Ovary (tissue), 9 donors: Measurements from ENCODE around the gene IL36B. TPM values are rescaled to one million over a fixed set of nuclear protein-coding genes. Genes with fewer than 3 reads are reported as not detected.

Experiments
- DNase-seq, 5 donors: peaks; one replicate each; pipeline ENCODE4 v3.0.0-alpha.2; 2019 to 2020
- H3K27ac ChIP-seq, 2 donors: fragments of 200-600 bp; one replicate each; pipeline versions ENCODE4 v1.5.1 to v1.8.0; 2019 to 2022
- H3K27me3 ChIP-seq: fragments of 200-600 bp; one replicate; pipeline ENCODE4 v1.8.0; 2022
- H3K36me3 ChIP-seq: fragments of 200-600 bp; sonication (generic); one replicate; pipeline ENCODE4 v1.5.1; 2019
- H3K4me1 ChIP-seq: one replicate; pipeline ENCODE4 v1.8.1; 2013; ENCODE audit warnings: mild to moderate bottlenecking, moderate library complexity; ENCODE audit not compliant: insufficient read depth
- H3K4me3 ChIP-seq: fragments of 200-600 bp; sonication (generic); one replicate; pipeline ENCODE4 v1.5.1; 2017
- H3K9me3 ChIP-seq, 2 donors: fragments of 200-600 bp in 1 of 2; sonication (generic) in 1 of 2; one replicate each; pipeline versions ENCODE4 v1.5.1 to v1.8.1; 2013 to 2019; ENCODE audit warnings: mild to moderate bottlenecking in 1 of 2, moderate library complexity in 1 of 2
- EP300 ChIP-seq: sonication (generic); formaldehyde crosslinking; IDR thresholded peaks from one replicate; pipeline ENCODE4 v1.6.1; 2017; ENCODE audit warnings: antibody characterized with exemption
- POLR2A ChIP-seq: fragments of 450-650 bp; IDR thresholded peaks from one replicate; pipeline ENCODE4 v1.6.1; 2017; ENCODE audit warnings: antibody characterized with exemption, mild to moderate bottlenecking, moderate library complexity
- WGBS, 3 donors: extraction: QIAGEN DNeasy Blood & Tissue Kit in 1 of 3; methylation state at CpG; one replicate each; pipeline versions ENCODE4 v1.1.5 to v1.1.7; 2013 to 2017; 5-methylcytosine and 5-hydroxymethylcytosine counted together
- intact Hi-C, 4 donors: fragments of 100-400 bp; cut with DNase I; formaldehyde crosslinking; loops; one replicate each; pipeline versions ENCODE4 v1.11.0 to v1.15.1; 2022 to 2023
- polyA plus RNA-seq, 2 donors: library from polyadenylated mRNA; stranded (reverse); fragments of 200-250 nt in 1 of 2; fragments of 350-450 nt in 1 of 2; fragmentation: Illumina TruSeq in 1 of 2; extraction: RNeasy Lipid Tissue Mini Kit (QIAGEN cat#74804) in 1 of 2; gene quantifications; one replicate each; pipeline ENCODE4 v1.2.3, GENCODE V29; 2013 to 2014
- total RNA-seq, 7 donors: library from RNA; depleted of rRNA in 2 of 7; stranded (reverse); fragments of >200 nt in 2 of 7; fragmentation: NEBNext Ultra II Directional in 3 of 7; extraction: Animal tissue kit (Norgen Biotek cat#: 25700) in 3 of 7; gene quantifications; one replicate each; pipeline versions ENCODE4 v1.1.0 to v1.2.4, GENCODE V29; 2016 to 2023
- TF ChIP-seq, protein P1 (sequence below), 3 donors: fragments of 450-650 bp in 2 of 3; fragments of 200-600 bp in 1 of 3; IDR thresholded peaks; one replicate each; pipeline versions ENCODE4 v1.5.1 to v1.8.0; 2016 to 2022; ENCODE audit warnings: antibody characterized with exemption in 3 of 3, mild to moderate bottlenecking in 1 of 3
- donor health status: DM: no; HTN: no; CAD: no; lungs with moderate emphysema.
- donor health status: DM: no; HTN: no; CAD: no.
- donor health status: Bipolar disorder and iron deficiency.
- donor health status: DM: yes; HTN: yes; CAD: no.
- donor health status: DM: no; HTN: no; CAD: no.
- donor health status: DM: yes; HTN: yes; CAD: no.

Gene IL36B
- total and polyA plus RNA-seq, 9 donors = not detected

GRCh38 chr2:113014067-113014466 is 38.6 kb downstream of the IL36B start:
- H3K4me1 ChIP-seq = no peaks in the 10 kb centered on the region
- H3K4me3 ChIP-seq = no peak overlapping the region
- intact Hi-C loops = no loop called here
- no peak overlapping the region for H3K27ac ChIP-seq
- no peaks in the 10 kb centered on the region for H3K9me3 ChIP-seq
- H3K36me3 ChIP-seq = no peaks in the 10 kb centered on the region
- H3K27me3 ChIP-seq = no peaks in the 10 kb centered on the region
- TF ChIP-seq, protein P1, sequence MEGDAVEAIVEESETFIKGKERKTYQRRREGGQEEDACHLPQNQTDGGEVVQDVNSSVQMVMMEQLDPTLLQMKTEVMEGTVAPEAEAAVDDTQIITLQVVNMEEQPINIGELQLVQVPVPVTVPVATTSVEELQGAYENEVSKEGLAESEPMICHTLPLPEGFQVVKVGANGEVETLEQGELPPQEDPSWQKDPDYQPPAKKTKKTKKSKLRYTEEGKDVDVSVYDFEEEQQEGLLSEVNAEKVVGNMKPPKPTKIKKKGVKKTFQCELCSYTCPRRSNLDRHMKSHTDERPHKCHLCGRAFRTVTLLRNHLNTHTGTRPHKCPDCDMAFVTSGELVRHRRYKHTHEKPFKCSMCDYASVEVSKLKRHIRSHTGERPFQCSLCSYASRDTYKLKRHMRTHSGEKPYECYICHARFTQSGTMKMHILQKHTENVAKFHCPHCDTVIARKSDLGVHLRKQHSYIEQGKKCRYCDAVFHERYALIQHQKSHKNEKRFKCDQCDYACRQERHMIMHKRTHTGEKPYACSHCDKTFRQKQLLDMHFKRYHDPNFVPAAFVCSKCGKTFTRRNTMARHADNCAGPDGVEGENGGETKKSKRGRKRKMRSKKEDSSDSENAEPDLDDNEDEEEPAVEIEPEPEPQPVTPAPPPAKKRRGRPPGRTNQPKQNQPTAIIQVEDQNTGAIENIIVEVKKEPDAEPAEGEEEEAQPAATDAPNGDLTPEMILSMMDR (IDR thresholded peaks at IDR 0.05) = no peak
- TF ChIP-seq EP300 = no peak
- 86 to 96% (median 95%) methylated on average over 2 of the region's 2 CpGs for WGBS, 3 donors
- DNase-seq = no peak

GRCh38 chr2:113013336-113013661 is 39.4 kb downstream of the IL36B start:
- intact Hi-C loops = no loop called here
- H3K4me3 ChIP-seq = no peak overlapping the region
- no peaks in the 10 kb centered on the region for H3K36me3 ChIP-seq
- 67 to 73% (median 72%) methylated on average over 3 of the region's 3 CpGs for WGBS, 3 donors
- no peak for TF ChIP-seq EP300
- DNase-seq = no peak
- H3K27me3 ChIP-seq = no peaks in the 10 kb centered on the region
- no peaks in the 10 kb centered on the region for H3K4me1 ChIP-seq
- no peak overlapping the region for H3K27ac ChIP-seq
- H3K9me3 ChIP-seq = no peaks in the 10 kb centered on the region

GRCh38 chr2:113012436-113013335 is 40.0 kb downstream of the IL36B start:
- H3K36me3 ChIP-seq = no peaks in the 10 kb centered on the region
- no peak for DNase-seq
- H3K4me3 ChIP-seq = no peak overlapping the region
- H3K9me3 ChIP-seq = no peaks in the 10 kb centered on the region
- H3K27ac ChIP-seq = no peak overlapping the region
- TF ChIP-seq, protein P1 (IDR thresholded peaks at IDR 0.05) = no peak
- TF ChIP-seq POLR2A = no peak
- no peak for TF ChIP-seq EP300
- WGBS, 3 donors = 64 to 72% (median 67%) methylated on average over 8 of the region's 8 CpGs
- no peaks in the 10 kb centered on the region for H3K4me1 ChIP-seq
- H3K27me3 ChIP-seq = no peaks in the 10 kb centered on the region
- intact Hi-C loops = no loop called here

GRCh38 chr2:113011108-113011507 is 41.6 kb downstream of the IL36B start:
- H3K27ac ChIP-seq = no peak overlapping the region
- no peaks in the 10 kb centered on the region for H3K9me3 ChIP-seq
- H3K36me3 ChIP-seq = no peaks in the 10 kb centered on the region
- intact Hi-C loops = no loop called here
- WGBS, 3 donors = 84 to 92% (median 91%) methylated on average over 1 of the region's 1 CpG
- no peak for TF ChIP-seq POLR2A
- TF ChIP-seq EP300 = no peak
- TF ChIP-seq, protein P1 (IDR thresholded peaks at IDR 0.05) = no peak
- H3K27me3 ChIP-seq = no peaks in the 10 kb centered on the region
- DNase-seq = no peak
- H3K4me3 ChIP-seq = no peak overlapping the region
- no peaks in the 10 kb centered on the region for H3K4me1 ChIP-seq

DNA sequence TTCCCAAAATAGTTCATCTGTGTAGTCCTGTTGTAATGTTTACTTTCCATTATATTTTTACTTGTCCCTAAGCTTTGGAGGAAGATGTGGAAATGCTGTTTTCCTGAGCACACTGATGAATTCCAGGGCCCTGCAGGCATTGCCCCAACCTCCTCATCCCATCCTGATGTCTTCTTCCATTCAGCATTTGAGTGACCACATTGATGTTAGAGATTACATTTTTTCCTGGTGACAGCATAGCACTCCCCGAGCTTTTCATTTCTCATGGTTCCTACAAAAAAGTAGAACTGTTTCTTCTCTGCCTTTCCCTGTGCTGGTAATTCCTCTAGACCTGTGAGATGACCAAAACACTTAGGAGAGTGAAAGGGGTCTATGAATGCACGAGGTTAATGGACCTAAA is 42.6 kb downstream of the IL36B start:
- intact Hi-C loops = no loop called here
- WGBS, 3 donors = 48 to 51% (median 51%) methylated on average over 2 of the region's 2 CpGs

More for the DNA sequence above, 42.6 kb downstream of the IL36B start:
- Histone ChIP-seq H3K4me1 (no peaks in the 10 kb centered on the region), H3K36me3 (no peaks in the 10 kb centered on the region), H3K4me3 (no peak overlapping the region), H3K27me3 (no peaks in the 10 kb centered on the region), H3K9me3 (no peaks in the 10 kb centered on the region), H3K27ac (no peak overlapping the region)
- DNase-seq = no peak
- TF ChIP-seq POLR2A = no peak
- TF ChIP-seq, protein P1 (IDR thresholded peaks at IDR 0.05) = no peak
- TF ChIP-seq EP300 = no peak
